ENCODE data around the gene LRRC75A. TPM values are rescaled to one million over a fixed set of nuclear protein-coding genes. Genes with fewer than 3 reads are reported as not detected.
A peak's percentile ranks its signal among the peaks of the same experiment; 100 is the strongest.

LRRC75A gene
- total and polyA plus RNA-seq, 2 experiments from 2014 or later = 10.7 to 18.0 TPM

GRCh38 chr17:16459271-16459670 lies 32.7 kb downstream of the LRRC75A start:
- peaks cover 19% of the 10 kb centered on the region for H3K4me1 ChIP-seq (ENCODE audit: insufficient read depth)
- H3K9me2 ChIP-seq (replicated peaks; ENCODE audit: insufficient read depth) = no peaks in the 10 kb centered on the region
- TF ChIP-seq CTCF (IDR thresholded peaks at IDR 0.05; ENCODE audit: poor library complexity) (no peak), EZH2phosphoT487 (IDR thresholded peaks at IDR 0.05; ENCODE audit: low read depth, severe bottlenecking, unreplicated experiment) (no peak), EZH2 (IDR thresholded peaks at IDR 0.05; ENCODE audit: borderline replicate concordance) (no peak)
- no peak overlapping the region for H3K4me3 ChIP-seq
- no peak for DNase-seq (ENCODE audit: low spot score)
- H3K27me3 ChIP-seq = no peaks in the 10 kb centered on the region
- no peaks in the 10 kb centered on the region for H3K9me3 ChIP-seq (ENCODE audit: low read depth)
- H3K27ac ChIP-seq = peak overlapping the region; percentile 21
- no peak overlapping the region for H3K4me2 ChIP-seq
- H3K36me3 ChIP-seq (replicated peaks; ENCODE audit: insufficient read depth, low read depth) = no peaks in the 10 kb centered on the region
- H3K79me2 ChIP-seq = peaks cover 3% of the 10 kb centered on the region
- H4K20me1 ChIP-seq (ENCODE audit: insufficient read depth, poor library complexity, severe bottlenecking) = no peaks in the 10 kb centered on the region
- H2AFZ ChIP-seq = no peak overlapping the region
- WGBS (ENCODE audit: low lambda C conversion rate, missing lambda C conversion rate) = 81% methylated on average over 11 of the region's 11 CpGs

GRCh38 chr17:16456742-16457316 lies 35.2 kb downstream of the LRRC75A start:
- no peak overlapping the region for H2AFZ ChIP-seq
- TF ChIP-seq EZH2 (IDR thresholded peaks at IDR 0.05; ENCODE audit: borderline replicate concordance) (no peak), EZH2phosphoT487 (IDR thresholded peaks at IDR 0.05; ENCODE audit: low read depth, severe bottlenecking, unreplicated experiment) (no peak), CTCF (IDR thresholded peaks at IDR 0.05; ENCODE audit: poor library complexity) (no peak)
- no peaks in the 10 kb centered on the region for H4K20me1 ChIP-seq (ENCODE audit: insufficient read depth, poor library complexity, severe bottlenecking)
- H3K27me3 ChIP-seq = no peaks in the 10 kb centered on the region
- no peaks in the 10 kb centered on the region for H3K36me3 ChIP-seq (replicated peaks; ENCODE audit: insufficient read depth, low read depth)
- no peaks in the 10 kb centered on the region for H3K79me2 ChIP-seq
- DNase-seq (ENCODE audit: low spot score) = no peak
- no peaks in the 10 kb centered on the region for H3K9me3 ChIP-seq (ENCODE audit: low read depth)
- H3K4me1 ChIP-seq (ENCODE audit: insufficient read depth) = peaks cover 4% of the 10 kb centered on the region
- H3K9me2 ChIP-seq (replicated peaks; ENCODE audit: insufficient read depth) = no peaks in the 10 kb centered on the region
- H3K4me3 ChIP-seq = no peak overlapping the region
- H3K27ac ChIP-seq = no peak overlapping the region
- H3K4me2 ChIP-seq = no peak overlapping the region
- WGBS (ENCODE audit: low lambda C conversion rate, missing lambda C conversion rate) = 83% methylated on average over 9 of the region's 9 CpGs

- Histone ChIP-seq H3K27me3 (no peaks in the 10 kb centered on the region), H3K4me3 (no peak overlapping the region), H3K79me2 (no peaks in the 10 kb centered on the region), H3K4me1 (ENCODE audit: insufficient read depth) (peaks cover 4% of the 10 kb centered on the region), H3K9me2 (replicated peaks; ENCODE audit: insufficient read depth) (no peaks in the 10 kb centered on the region), H3K4me2 (no peak overlapping the region), H2AFZ (no peak overlapping the region), H3K36me3 (replicated peaks; ENCODE audit: insufficient read depth, low read depth) (no peaks in the 10 kb centered on the region), H3K9me3 (ENCODE audit: low read depth) (no peaks in the 10 kb centered on the region), H3K27ac (no peak overlapping the region), H4K20me1 (ENCODE audit: insufficient read depth, poor library complexity, severe bottlenecking) (no peaks in the 10 kb centered on the region)
- WGBS (ENCODE audit: low lambda C conversion rate, missing lambda C conversion rate) = 74% methylated on average over 5 of the region's 5 CpGs
- DNase-seq (ENCODE audit: low spot score) = no peak
- TF ChIP-seq CTCF (IDR thresholded peaks at IDR 0.05; ENCODE audit: poor library complexity) (no peak), EZH2 (IDR thresholded peaks at IDR 0.05; ENCODE audit: borderline replicate concordance) (no peak), EZH2phosphoT487 (IDR thresholded peaks at IDR 0.05; ENCODE audit: low read depth, severe bottlenecking, unreplicated experiment) (no peak)
Measured at GRCh38 chr17:16455997-16456741, 35.8 kb downstream of the LRRC75A start.
